CMK (cell line): Measurements from ENCODE around the gene CENPX.
A peak's percentile ranks its signal among the peaks of the same experiment; 100 is the strongest.

Source experiments
- DNase-seq: peaks from one replicate; pipeline ENCODE4 v3.0.0-alpha.2; 2010; ENCODE audit warnings: low read depth

CENPX gene

GRCh38 chr17:82022310-82022980 lies at the start of gene CENPX:
CENPX (minus strand) TSS chr17:82022878; CDS start chr17:82022861, 17 bp downstream.
- DNase-seq, result no peak

GRCh38 chr17:82070611-82071010 lies 47.9 kb upstream of the CENPX start:
- DNase-seq, result no peak

- peak; percentile 34 for DNase-seq
Measured at GRCh38 chr17:82065638-82066303, 43.1 kb upstream of the CENPX start, which contains the start of gene DUS1L. DUS1L (minus strand) TSS chr17:82065804; CDS start chr17:82065059, 745 bp downstream.

GRCh38 chr17:82065193-82065637 lies 42.5 kb upstream of the CENPX start:
- DNase-seq, result peak; percentile 29

- no peak for DNase-seq
Measured at GRCh38 chr17:82064433-82065192, 41.9 kb upstream of the CENPX start.

GRCh38 chr17:82063424-82064415 lies 41.0 kb upstream of the CENPX start:
- DNase-seq, result no peak

- no peak for DNase-seq
Measured at GRCh38 chr17:82062984-82063368, 40.3 kb upstream of the CENPX start.

GRCh38 chr17:82062076-82062983 lies 39.7 kb upstream of the CENPX start:
- DNase-seq, result no peak

GRCh38 chr17:82061047-82061925 lies 38.6 kb upstream of the CENPX start:
- no peak for DNase-seq

GRCh38 chr17:82060614-82061013 lies 37.9 kb upstream of the CENPX start:
- DNase-seq, result no peak

- DNase-seq, result no peak
Measured at GRCh38 chr17:82060001-82060380, 37.3 kb upstream of the CENPX start.

- DNase-seq, result no peak
Measured at GRCh38 chr17:82059272-82060000, 36.8 kb upstream of the CENPX start.

- no peak for DNase-seq
Measured at GRCh38 chr17:82058855-82059249, 36.2 kb upstream of the CENPX start.

GRCh38 chr17:82058230-82058854 lies 35.7 kb upstream of the CENPX start:
- DNase-seq, result no peak

- DNase-seq, result no peak
Measured at GRCh38 chr17:82056729-82057621, 34.3 kb upstream of the CENPX start.

- no peak for DNase-seq
Measured at GRCh38 chr17:82055965-82056728, 33.5 kb upstream of the CENPX start.
